CD14-positive monocyte (primary cell): ENCODE measurements around the gene RCCD1. TPM values are rescaled to one million over a fixed set of nuclear protein-coding genes. Genes with fewer than 3 reads are reported as not detected.

Experiments used
- DNase-seq, 3 donors: peaks; one replicate each; pipeline ENCODE4 v3.0.0-alpha.2; 2011 to 2022
- H2AFZ ChIP-seq: 2 replicates; pipeline ENCODE4 v1.6.0; 2012; ENCODE audit warnings: mild to moderate bottlenecking, low read depth, low read length, inconsistent platforms; ENCODE audit not compliant: insufficient read depth, poor library complexity, severe bottlenecking
- H3K27ac ChIP-seq, 2 donors: 1 replicate in 1 of 2; 2 replicates in 1 of 2; pipeline ENCODE4 v1.5.1; 2012 to 2013; ENCODE audit warnings: low read length in 2 of 2, control low read depth in 1 of 2, inconsistent platforms in 1 of 2, low read depth in 1 of 2, mild to moderate bottlenecking in 1 of 2
- H3K27me3 ChIP-seq, 2 donors: one replicate each; pipeline versions ENCODE4 v1.6.0 to v1.6.1; 2011 to 2013; ENCODE audit warnings: low read length in 2 of 2; ENCODE audit not compliant: control insufficient read depth in 2 of 2, insufficient read depth in 2 of 2
- H3K36me3 ChIP-seq, 2 donors: replicated peaks in 1 of 2; 1 replicate in 1 of 2; 2 replicates in 1 of 2; pipeline versions ENCODE4 v1.5.1 to v1.6.1; 2012 to 2013; ENCODE audit warnings: low read length in 2 of 2, control low read depth in 1 of 2, inconsistent platforms in 1 of 2, mild to moderate bottlenecking in 1 of 2; ENCODE audit not compliant: insufficient read depth in 2 of 2, control insufficient read depth in 1 of 2
- H3K4me1 ChIP-seq, 2 donors: 1 replicate in 1 of 2; 2 replicates in 1 of 2; pipeline versions ENCODE4 v1.5.1 to v1.6.1; 2012 to 2013; ENCODE audit warnings: low read length in 2 of 2, control low read depth in 1 of 2, inconsistent platforms in 1 of 2, mild to moderate bottlenecking in 1 of 2, moderate library complexity in 1 of 2; ENCODE audit not compliant: insufficient read depth in 2 of 2, control insufficient read depth in 1 of 2
- H3K4me2 ChIP-seq: replicated peaks from 2 replicates; pipeline ENCODE3; 2012; ENCODE audit warnings: low read length, moderate library complexity, mild to moderate bottlenecking; ENCODE audit not compliant: poor library complexity, severe bottlenecking; ENCODE audit errors: extremely low read depth
- H3K4me3 ChIP-seq, 3 experiments: fragments of 200-600 bp in 1 of 3; sonication (generic) in 1 of 3; replicated peaks in 1 of 3; 1 replicate in 2 of 3; 2 replicates in 1 of 3; pipeline ENCODE4 v1.5.1; 2011 to 2013; ENCODE audit warnings: low read length in 3 of 3, mild to moderate bottlenecking in 3 of 3, control low read depth in 2 of 3, low read depth in 2 of 3, inconsistent platforms in 1 of 3, moderate library complexity in 1 of 3
- H3K79me2 ChIP-seq: 2 replicates; pipeline ENCODE4 v1.6.0; 2012; ENCODE audit warnings: mild to moderate bottlenecking, control low read depth, inconsistent platforms, low read length, moderate library complexity; ENCODE audit not compliant: insufficient read depth
- H3K9ac ChIP-seq: 2 replicates; pipeline ENCODE4 v1.6.0; 2017; ENCODE audit warnings: low read length, mild to moderate bottlenecking; ENCODE audit not compliant: insufficient read depth, poor library complexity, severe bottlenecking
- H3K9me3 ChIP-seq, 2 donors: replicated peaks in 1 of 2; 1 replicate in 1 of 2; 2 replicates in 1 of 2; pipeline versions ENCODE4 v1.5.1 to v1.6.1; 2012 to 2013; ENCODE audit warnings: low read length in 2 of 2, control low read depth in 1 of 2; ENCODE audit not compliant: control insufficient read depth in 1 of 2, insufficient read depth in 1 of 2
- H4K20me1 ChIP-seq: 2 replicates; pipeline ENCODE4 v1.6.0; 2012; ENCODE audit warnings: mild to moderate bottlenecking, low read length, control low read depth, moderate library complexity; ENCODE audit not compliant: insufficient read depth
- H3K27ac Mint-ChIP-seq, 7 donors: one replicate each; pipeline ENCODE4 v1.8.0; 2020; ENCODE audit warnings: mild to moderate bottlenecking in 7 of 7, mixed read lengths in 7 of 7, moderate library complexity in 6 of 7, inconsistent platforms in 2 of 7
- H3K27me3 Mint-ChIP-seq, 3 donors: one replicate each; pipeline ENCODE4 v1.8.0; 2021 to 2022; ENCODE audit warnings: low read depth in 3 of 3, mild to moderate bottlenecking in 3 of 3, mixed read lengths in 3 of 3, moderate library complexity in 3 of 3, inconsistent platforms in 1 of 3
- H3K36me3 Mint-ChIP-seq, 2 donors: one replicate each; pipeline ENCODE4 v1.8.0; 2020; ENCODE audit warnings: mixed read lengths in 2 of 2, inconsistent platforms in 1 of 2, mild to moderate bottlenecking in 1 of 2
- H3K4me1 Mint-ChIP-seq: one replicate; pipeline ENCODE4 v1.8.0; 2020; ENCODE audit warnings: mild to moderate bottlenecking, mixed read lengths
- H3K4me3 Mint-ChIP-seq, 2 donors: one replicate each; pipeline ENCODE4 v1.8.0; 2020; ENCODE audit warnings: mild to moderate bottlenecking in 2 of 2, mixed read lengths in 2 of 2, moderate library complexity in 1 of 2
- H3K9me3 Mint-ChIP-seq, 7 donors: one replicate each; pipeline ENCODE4 v1.8.0; 2020 to 2022; ENCODE audit warnings: mixed read lengths in 7 of 7, mild to moderate bottlenecking in 6 of 7, moderate library complexity in 6 of 7, inconsistent platforms in 2 of 7
- CTCF ChIP-seq: fragments of 200-600 bp; IDR thresholded peaks from one replicate; pipeline ENCODE4 v1.8.0; 2022; ENCODE audit warnings: antibody characterized with exemption, mild to moderate bottlenecking
- WGBS: methylation state at CpG from one replicate; pipeline ENCODE4 v1.1.5; 2013; ENCODE audit warnings: missing lambda C conversion rate; ENCODE audit not compliant: insufficient coverage; 5-methylcytosine and 5-hydroxymethylcytosine counted together
- intact Hi-C, 2 donors: fragments of 100-400 bp; cut with micrococcal nuclease; formaldehyde crosslinking; loops; one replicate each; pipeline versions ENCODE4 v1.15.0 to v1.15.1; 2023
- polyA plus RNA-seq, 3 donors: library from polyadenylated mRNA; depleted of rRNA in 1 of 3; unstranded in 2 of 3; stranded (reverse) in 1 of 3; fragments of 300-500 nt in 2 of 3; fragments of >200 nt in 1 of 3; fragmentation: Illumina TruSeq in 2 of 3; gene quantifications; 1 replicate in 2 of 3; 2 replicates in 1 of 3; pipeline ENCODE4 v1.2.3, GENCODE V29; 2012 to 2021

The RCCD1 gene
- polyA plus RNA-seq, 3 donors, result 1.2 to 2.8 (median 1.5) TPM

- Mint-ChIP-seq H3K4me1 (no peaks in the 10 kb centered on the region), H3K9me3 (no peaks in the 10 kb centered on the region), H3K27ac (peak overlapping the region in 2 of 7 donors; percentile 11 to 18), H3K36me3 (peaks cover 73 to 81% of the 10 kb centered on the region in 2 donors), H3K27me3 (no peaks in the 10 kb centered on the region), H3K4me3 (no peak overlapping the region)
- no peak overlapping the region for H3K4me3 ChIP-seq
- WGBS, result 95% methylated on average over 3 of the region's 7 CpGs
- no peak for DNase-seq
- intact Hi-C loops, result no loop called here
- H3K4me2 ChIP-seq, result no peak overlapping the region
- no peaks in the 10 kb centered on the region for H3K4me1 ChIP-seq
- H3K27ac ChIP-seq, result no peak overlapping the region
- H3K36me3 ChIP-seq, result peaks cover 63 to 93% of the 10 kb centered on the region in 2 donors
- no peak overlapping the region for H3K9ac ChIP-seq
- H3K27me3 ChIP-seq, result no peaks in the 10 kb centered on the region
- no peak overlapping the region for H2AFZ ChIP-seq
- TF ChIP-seq CTCF, result no peak
- no peaks in the 10 kb centered on the region for H3K9me3 ChIP-seq
- no peaks in the 10 kb centered on the region for H3K79me2 ChIP-seq
- H4K20me1 ChIP-seq, result no peaks in the 10 kb centered on the region
Observed at GRCh38 chr15:90970274-90970673, 15.6 kb downstream of the RCCD1 start.

- no peak overlapping the region for H3K4me3 Mint-ChIP-seq
Observed at GRCh38 chr15:90972133-90972532, 17.4 kb downstream of the RCCD1 start.

More at GRCh38 chr15:90972133-90972532, 17.4 kb downstream of the RCCD1 start:
- Histone ChIP-seq H3K9me3 (no peaks in the 10 kb centered on the region), H3K36me3 (peaks cover 63 to 93% of the 10 kb centered on the region in 2 donors), H4K20me1 (no peaks in the 10 kb centered on the region), H3K9ac (no peak overlapping the region), H3K4me1 (no peaks in the 10 kb centered on the region), H3K4me3 (no peak overlapping the region), H3K27me3 (no peaks in the 10 kb centered on the region), H3K4me2 (no peak overlapping the region), H3K79me2 (no peaks in the 10 kb centered on the region), H3K27ac (no peak overlapping the region), H2AFZ (no peak overlapping the region)
- TF ChIP-seq CTCF, result no peak
- Mint-ChIP-seq H3K36me3 (peaks cover 62 to 81% of the 10 kb centered on the region in 2 donors), H3K27me3 (no peaks in the 10 kb centered on the region), H3K4me1 (no peaks in the 10 kb centered on the region), H3K9me3 (no peaks in the 10 kb centered on the region), H3K27ac (no peak overlapping the region)
- no peak for DNase-seq
- no CpG with 5 or more reads among the region's 5 CpGs for WGBS
- intact Hi-C loops, result no loop called here
